WERI-Rb-1 (cell line): Measurements from ENCODE around the gene PHOSPHO2.

ENCODE experiments used
- DNase-seq: peaks from one replicate; pipeline ENCODE4 v3.0.0-alpha.2; 2020
- H3K27ac ChIP-seq: fragments of 250-450 bp; sonication (Bioruptor Pico); 2 replicates; pipeline ENCODE4 v1.5.1; 2020; ENCODE audit warnings: mild to moderate bottlenecking, moderate library complexity
- H3K27me3 ChIP-seq: fragments of 250-450 bp; sonication (Bioruptor Pico); 2 replicates; pipeline ENCODE4 v1.5.1; 2021; ENCODE audit warnings: mild to moderate bottlenecking, low read depth, moderate library complexity; ENCODE audit not compliant: insufficient read depth, severe bottlenecking
- H3K36me3 ChIP-seq: fragments of 250-450 bp; sonication (Bioruptor Pico); 2 replicates; pipeline ENCODE4 v1.5.1; 2020; ENCODE audit warnings: mild to moderate bottlenecking, moderate library complexity
- H3K4me3 ChIP-seq: 2 replicates; pipeline ENCODE4 v1.5.1; 2011; ENCODE audit warnings: low read depth, mild to moderate bottlenecking, control low read depth, low read length
- H3K9me3 ChIP-seq: fragments of 250-450 bp; sonication (Bioruptor Pico); 2 replicates; pipeline ENCODE4 v1.5.1; 2021; ENCODE audit warnings: mild to moderate bottlenecking, moderate library complexity; ENCODE audit not compliant: severe bottlenecking
- TF ChIP-seq, protein P1 (sequence below): IDR thresholded peaks from 2 replicates; pipeline ENCODE4 v1.5.1; 2011; ENCODE audit warnings: low read depth, mild to moderate bottlenecking, control low read depth, inconsistent platforms, low read length

PHOSPHO2 gene

GRCh38 chr2:169732583-169733358 lies 38.5 kb downstream of the PHOSPHO2 start:
- no peaks in the 10 kb centered on the region for H3K9me3 ChIP-seq
- TF ChIP-seq, protein P1, sequence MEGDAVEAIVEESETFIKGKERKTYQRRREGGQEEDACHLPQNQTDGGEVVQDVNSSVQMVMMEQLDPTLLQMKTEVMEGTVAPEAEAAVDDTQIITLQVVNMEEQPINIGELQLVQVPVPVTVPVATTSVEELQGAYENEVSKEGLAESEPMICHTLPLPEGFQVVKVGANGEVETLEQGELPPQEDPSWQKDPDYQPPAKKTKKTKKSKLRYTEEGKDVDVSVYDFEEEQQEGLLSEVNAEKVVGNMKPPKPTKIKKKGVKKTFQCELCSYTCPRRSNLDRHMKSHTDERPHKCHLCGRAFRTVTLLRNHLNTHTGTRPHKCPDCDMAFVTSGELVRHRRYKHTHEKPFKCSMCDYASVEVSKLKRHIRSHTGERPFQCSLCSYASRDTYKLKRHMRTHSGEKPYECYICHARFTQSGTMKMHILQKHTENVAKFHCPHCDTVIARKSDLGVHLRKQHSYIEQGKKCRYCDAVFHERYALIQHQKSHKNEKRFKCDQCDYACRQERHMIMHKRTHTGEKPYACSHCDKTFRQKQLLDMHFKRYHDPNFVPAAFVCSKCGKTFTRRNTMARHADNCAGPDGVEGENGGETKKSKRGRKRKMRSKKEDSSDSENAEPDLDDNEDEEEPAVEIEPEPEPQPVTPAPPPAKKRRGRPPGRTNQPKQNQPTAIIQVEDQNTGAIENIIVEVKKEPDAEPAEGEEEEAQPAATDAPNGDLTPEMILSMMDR = no peak
- no peaks in the 10 kb centered on the region for H3K27me3 ChIP-seq
- peak overlapping the region; percentile 86 for H3K4me3 ChIP-seq
- H3K27ac ChIP-seq = peak overlapping the region; percentile 93
- no peak for DNase-seq
- peaks cover 30% of the 10 kb centered on the region for H3K36me3 ChIP-seq

DNA sequence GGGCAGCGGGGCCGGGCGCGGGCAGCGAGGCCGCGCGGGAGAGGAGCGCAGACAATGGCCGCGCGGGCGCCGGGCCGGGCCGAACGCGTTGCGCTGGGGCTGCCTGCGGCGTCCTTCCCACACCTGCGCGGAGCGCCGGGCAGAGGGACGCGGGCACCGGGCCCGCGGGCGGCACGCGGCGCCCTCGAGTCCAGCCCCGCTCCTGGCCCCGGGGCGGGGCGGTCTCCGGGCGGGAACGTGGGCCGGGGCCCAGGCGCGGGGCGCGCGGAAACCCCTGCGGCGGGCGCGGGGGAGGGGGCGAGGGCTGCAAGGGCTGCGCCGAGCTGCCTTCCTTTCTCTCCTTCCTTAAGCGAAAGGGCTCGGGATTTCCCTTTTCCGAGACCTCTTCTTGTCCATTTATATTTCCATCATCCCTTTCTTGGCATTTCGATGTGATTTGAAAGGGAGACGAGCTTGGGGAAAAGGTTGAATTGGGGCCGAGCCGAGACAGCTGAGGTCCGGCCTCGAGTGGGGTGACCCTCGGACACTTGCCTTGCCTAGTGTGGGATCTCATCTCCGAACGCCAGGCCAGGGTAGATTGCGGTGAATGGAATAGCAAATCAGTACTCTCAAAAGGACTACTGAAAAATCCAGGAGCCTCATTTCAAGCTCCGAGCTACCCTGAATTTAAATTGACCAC lies 40.0 kb downstream of the PHOSPHO2 start:
- no peaks in the 10 kb centered on the region for H3K9me3 ChIP-seq
- peak overlapping the region; percentile 90 for H3K27ac ChIP-seq
- H3K27me3 ChIP-seq = no peaks in the 10 kb centered on the region
- H3K4me3 ChIP-seq = peak overlapping the region; percentile 86
- H3K36me3 ChIP-seq = peaks cover 37% of the 10 kb centered on the region
- TF ChIP-seq, protein P1 = no peak
- DNase-seq = peak; percentile 37

- DNase-seq = no peak
- TF ChIP-seq, protein P1 = no peak
- Histone ChIP-seq H3K9me3 (no peaks in the 10 kb centered on the region), H3K36me3 (peaks cover 46% of the 10 kb centered on the region), H3K27me3 (no peaks in the 10 kb centered on the region), H3K27ac (no peak overlapping the region), H3K4me3 (peak overlapping the region; percentile 86; the same call in 1 of the 2 replicates)
Observed at GRCh38 chr2:169735623-169736022, 41.4 kb downstream of the PHOSPHO2 start.

- Histone ChIP-seq H3K4me3 (no peak overlapping the region), H3K36me3 (peaks cover 58% of the 10 kb centered on the region), H3K27ac (no peak overlapping the region), H3K27me3 (no peaks in the 10 kb centered on the region), H3K9me3 (no peaks in the 10 kb centered on the region)
- no peak for DNase-seq
- TF ChIP-seq, protein P1 = no peak
Observed at GRCh38 chr2:169736902-169737301, 42.6 kb downstream of the PHOSPHO2 start.

GRCh38 chr2:169738566-169739229 lies 44.4 kb downstream of the PHOSPHO2 start:
- H3K36me3 ChIP-seq = peaks cover 69% of the 10 kb centered on the region
- TF ChIP-seq, protein P1 = no peak
- H3K9me3 ChIP-seq = no peaks in the 10 kb centered on the region
- DNase-seq = no peak
- no peak overlapping the region for H3K27ac ChIP-seq
- no peaks in the 10 kb centered on the region for H3K27me3 ChIP-seq
- H3K4me3 ChIP-seq = no peak overlapping the region
